ENCODE measurements around the gene ORM1. TPM values are rescaled to one million over a fixed set of nuclear protein-coding genes. Genes with fewer than 3 reads are reported as not detected.

The ORM1 gene
- total and polyA plus RNA-seq, 2 of the 8 experiments (the other 6 are each of a cell fraction or from before 2014, with no cell fraction given), result 0.32 TPM; not detected in 1

DNA sequence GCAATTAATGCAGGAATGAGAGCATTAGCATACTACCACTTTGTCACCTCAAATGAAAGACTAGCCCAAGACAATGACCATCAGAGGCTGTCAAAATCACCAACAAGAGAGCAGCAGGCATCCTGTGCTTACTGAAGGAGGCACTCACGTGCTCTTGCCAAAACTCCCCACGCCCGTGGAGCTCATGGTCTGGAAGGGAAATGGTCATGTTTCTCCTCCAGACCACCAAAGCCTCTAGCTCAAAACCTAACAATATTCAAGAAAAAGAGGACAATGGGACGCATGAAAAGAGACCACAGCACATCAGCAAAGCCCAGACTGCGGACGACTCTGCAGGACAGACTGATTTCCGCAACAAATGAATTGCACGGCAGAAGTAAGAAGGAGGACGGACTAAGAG is 52.0 kb downstream of the ORM1 start:
- FAIRE-seq (no peak), DNase-seq (ENCODE audit: low read depth in 1 of 2, low spot score in 2 of 2) (no peak)
- H4K91ac ChIP-seq (replicated peaks; ENCODE audit: insufficient read length, low read length), result peak overlapping the region; percentile 32
- H3K56ac ChIP-seq (replicated peaks; ENCODE audit: insufficient read length, low read depth, low read length), result no peak overlapping the region
- no peak overlapping the region for H3K9ac ChIP-seq (replicated peaks in 1 of 4; ENCODE audit: extremely low read depth in 1 of 4, low read depth in 3 of 4, low read length in 3 of 4)
- no peak overlapping the region for H4K5ac ChIP-seq (ENCODE audit: insufficient read length, low read depth, low read length)
- H3K4me1 ChIP-seq (replicated peaks in 1 of 4; ENCODE audit: control insufficient read depth in 3 of 4, insufficient read depth in 4 of 4, low read length in 3 of 4), result peaks cover 5 to 25% (median 13%) of the 10 kb centered on the region in 4 experiments
- CTCF ChIA-PET (ENCODE audit: partially characterized antibody), result interaction anchor here (0.9 to 1.0 kb wide), 2 partner anchors 11 to 15 kb away, joined by 3 to 6 read pairs; no protein-coding TSS in a partner anchor
- H3K4me2 ChIP-seq (ENCODE audit: insufficient read depth in 1 of 2, low read depth in 2 of 2, low read length in 2 of 2), result no peak overlapping the region
- H4K20me1 ChIP-seq (replicated peaks in 1 of 2; ENCODE audit: control insufficient read depth in 1 of 2, insufficient read depth in 2 of 2, low read length in 2 of 2), result peaks cover 0 to 2% of the 10 kb centered on the region in 2 experiments
- peak overlapping the region; percentile 21; the same call in 1 of the 2 replicates for H2BK20ac ChIP-seq (ENCODE audit: low read length)
- no peaks in the 10 kb centered on the region for H3K79me1 ChIP-seq (ENCODE audit: low read depth, low read length)
- peaks cover 5% of the 10 kb centered on the region; the same call in 1 of the 2 replicates for H3K23me2 ChIP-seq (ENCODE audit: low read depth, low read length)
- no peak overlapping the region for H3K4me3 ChIP-seq (ENCODE audit: extremely low read depth in 1 of 4, insufficient read depth in 2 of 4, low read depth in 3 of 4, low read length in 4 of 4)
- H3K9me3 ChIP-seq (ENCODE audit: insufficient read depth in 2 of 2, low read depth in 1 of 2, low read length in 1 of 2), result no peaks in the 10 kb centered on the region
- H2AK5ac ChIP-seq (ENCODE audit: low read depth, low read length), result peak overlapping the region; percentile 69; the same call in 1 of the 2 replicates
- H3K23ac ChIP-seq (ENCODE audit: insufficient read length), result no peak overlapping the region
- no peaks in the 10 kb centered on the region for H3K79me2 ChIP-seq (ENCODE audit: control insufficient read depth in 1 of 2, insufficient read depth in 2 of 2, low read length in 2 of 2)
- 0 out of 2 replicates have a peak overlapping the region, but pooled peaks have one; percentile 53 for H2BK15ac ChIP-seq (ENCODE audit: low read length)
- 68% methylated on average over 9 of the region's 9 CpGs; no CpG with 5 or more reads in 1 of the 2 experiments for WGBS, 2 experiments (ENCODE audit: extremely low coverage in 1 of 2, insufficient coverage in 1 of 2, insufficient read length in 1 of 2, insufficient replicate concordance in 2 of 2, low coverage in 1 of 2, low lambda C conversion rate in 2 of 2, missing lambda C conversion rate in 1 of 2)
- no peak overlapping the region for H2AFZ ChIP-seq (ENCODE audit: low read length)
- POLR2A ChIA-PET (ENCODE audit: partially characterized antibody), result interaction anchor here (0.6 to 5.9 kb wide), 2 partner anchors 11 to 18 kb away, joined by 3 to 67 read pairs; partner anchors contain the start of gene AKNA
- H3K14ac ChIP-seq (ENCODE audit: insufficient read length), result no peak overlapping the region
- peaks cover 2 to 17% (median 4%) of the 10 kb centered on the region in 4 experiments; a peak in 4 of 8 replicates for H3K36me3 ChIP-seq (ENCODE audit: control insufficient read depth in 2 of 4, insufficient read depth in 4 of 4, low read length in 3 of 4)
- H3K27ac ChIP-seq (ENCODE audit: low read depth, low read length), result no peak overlapping the region
- peak overlapping the region; percentile 68; the same call in 1 of the 2 replicates for H2BK12ac ChIP-seq (ENCODE audit: low read depth, low read length)
- no peaks in the 10 kb centered on the region for H3K27me3 ChIP-seq (replicated peaks in 1 of 4; ENCODE audit: control insufficient read depth in 3 of 4, extremely low read depth in 1 of 4, insufficient read depth in 3 of 4, low read length in 3 of 4)
- no peak overlapping the region; the same call in 1 of the 2 replicates for H3K18ac ChIP-seq (ENCODE audit: extremely low read depth, low read length)
- no peak overlapping the region for H3K4ac ChIP-seq (replicated peaks; ENCODE audit: insufficient read length, low read depth, low read length)
- H2BK120ac ChIP-seq (replicated peaks; ENCODE audit: low read depth, low read length), result no peak overlapping the region
- TF ChIP-seq, protein P1, sequence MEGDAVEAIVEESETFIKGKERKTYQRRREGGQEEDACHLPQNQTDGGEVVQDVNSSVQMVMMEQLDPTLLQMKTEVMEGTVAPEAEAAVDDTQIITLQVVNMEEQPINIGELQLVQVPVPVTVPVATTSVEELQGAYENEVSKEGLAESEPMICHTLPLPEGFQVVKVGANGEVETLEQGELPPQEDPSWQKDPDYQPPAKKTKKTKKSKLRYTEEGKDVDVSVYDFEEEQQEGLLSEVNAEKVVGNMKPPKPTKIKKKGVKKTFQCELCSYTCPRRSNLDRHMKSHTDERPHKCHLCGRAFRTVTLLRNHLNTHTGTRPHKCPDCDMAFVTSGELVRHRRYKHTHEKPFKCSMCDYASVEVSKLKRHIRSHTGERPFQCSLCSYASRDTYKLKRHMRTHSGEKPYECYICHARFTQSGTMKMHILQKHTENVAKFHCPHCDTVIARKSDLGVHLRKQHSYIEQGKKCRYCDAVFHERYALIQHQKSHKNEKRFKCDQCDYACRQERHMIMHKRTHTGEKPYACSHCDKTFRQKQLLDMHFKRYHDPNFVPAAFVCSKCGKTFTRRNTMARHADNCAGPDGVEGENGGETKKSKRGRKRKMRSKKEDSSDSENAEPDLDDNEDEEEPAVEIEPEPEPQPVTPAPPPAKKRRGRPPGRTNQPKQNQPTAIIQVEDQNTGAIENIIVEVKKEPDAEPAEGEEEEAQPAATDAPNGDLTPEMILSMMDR (IDR thresholded peaks at IDR 0.05; ENCODE audit: control extremely low read depth in 1 of 3, insufficient read depth in 1 of 3, low read depth in 1 of 3, low read length in 3 of 3), result peak in 2 of 3 experiments; percentile 15; a peak in 2 of 4 replicates
- no peak for TF ChIP-seq ZNF274 (IDR thresholded peaks at IDR 0.05; ENCODE audit: borderline replicate concordance, extremely low read depth, low read length)
- peak in 1 of 2 experiments; percentile 29; a peak in 1 of 4 replicates for TF ChIP-seq RAD21 (IDR thresholded peaks at IDR 0.05 in 1 of 2, conservative IDR thresholded peaks at IDR 0.05 in 1 of 2; ENCODE audit: low read depth in 2 of 2, low read length in 2 of 2)
- H2BK5ac ChIP-seq (ENCODE audit: low read depth, low read length), result peak overlapping the region; percentile 37
- no peak overlapping the region for H4K8ac ChIP-seq (ENCODE audit: extremely low read depth, insufficient read depth, low read length)

All from H1 (cell line).